Measurements from ENCODE around the gene RFPL1.

The RFPL1 gene

DNA sequence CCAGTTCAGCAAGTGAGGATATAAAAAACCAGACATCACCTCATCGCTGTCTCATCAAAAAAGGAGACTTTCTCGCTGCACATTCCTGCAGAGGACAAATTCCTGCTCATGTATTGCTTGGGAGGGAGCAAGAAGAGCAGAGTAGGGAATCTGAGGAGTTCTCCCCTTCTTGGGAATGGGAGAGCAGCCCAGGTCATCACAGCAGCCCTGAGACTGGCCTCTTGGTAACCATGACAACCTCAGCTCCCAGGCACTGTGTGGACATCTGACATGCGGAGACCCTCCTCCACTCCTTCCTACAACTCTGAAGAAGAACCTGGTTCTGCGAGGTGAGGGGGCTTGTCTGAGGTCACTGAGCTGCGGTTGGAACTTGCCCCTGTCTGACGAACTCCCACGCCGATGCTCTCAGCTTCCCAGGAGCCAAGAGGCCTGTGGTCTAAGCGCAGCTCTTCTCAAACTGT, 17.9 kb downstream of the RFPL1 start:
- H3K36me3 ChIP-seq = no peaks in the 10 kb centered on the region
- no peak overlapping the region for H3K4me3 ChIP-seq
- TF ChIP-seq, protein P1, sequence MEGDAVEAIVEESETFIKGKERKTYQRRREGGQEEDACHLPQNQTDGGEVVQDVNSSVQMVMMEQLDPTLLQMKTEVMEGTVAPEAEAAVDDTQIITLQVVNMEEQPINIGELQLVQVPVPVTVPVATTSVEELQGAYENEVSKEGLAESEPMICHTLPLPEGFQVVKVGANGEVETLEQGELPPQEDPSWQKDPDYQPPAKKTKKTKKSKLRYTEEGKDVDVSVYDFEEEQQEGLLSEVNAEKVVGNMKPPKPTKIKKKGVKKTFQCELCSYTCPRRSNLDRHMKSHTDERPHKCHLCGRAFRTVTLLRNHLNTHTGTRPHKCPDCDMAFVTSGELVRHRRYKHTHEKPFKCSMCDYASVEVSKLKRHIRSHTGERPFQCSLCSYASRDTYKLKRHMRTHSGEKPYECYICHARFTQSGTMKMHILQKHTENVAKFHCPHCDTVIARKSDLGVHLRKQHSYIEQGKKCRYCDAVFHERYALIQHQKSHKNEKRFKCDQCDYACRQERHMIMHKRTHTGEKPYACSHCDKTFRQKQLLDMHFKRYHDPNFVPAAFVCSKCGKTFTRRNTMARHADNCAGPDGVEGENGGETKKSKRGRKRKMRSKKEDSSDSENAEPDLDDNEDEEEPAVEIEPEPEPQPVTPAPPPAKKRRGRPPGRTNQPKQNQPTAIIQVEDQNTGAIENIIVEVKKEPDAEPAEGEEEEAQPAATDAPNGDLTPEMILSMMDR (IDR thresholded peaks at IDR 0.05) = no peak
- peaks cover 0 to 2% of the 10 kb centered on the region in 2 donors for H3K27me3 ChIP-seq
- H3K27ac ChIP-seq = no peak overlapping the region
- no peaks in the 10 kb centered on the region for H3K4me1 ChIP-seq
- DNase-seq = peak in 1 of 2 donors; percentile 34
- intact Hi-C loops (cut with DNase I; ENCODE audit: low total_unique reads) = no loop called here
- H3K9me3 ChIP-seq = no peaks in the 10 kb centered on the region

GRCh38 chr22:29457730-29458129, 19.3 kb downstream of the RFPL1 start:
- Histone ChIP-seq H3K4me3 (no peak overlapping the region), H3K36me3 (no peaks in the 10 kb centered on the region), H3K27me3 (peaks cover 0 to 2% of the 10 kb centered on the region in 2 donors), H3K27ac (no peak overlapping the region), H3K4me1 (no peaks in the 10 kb centered on the region), H3K9me3 (no peaks in the 10 kb centered on the region)
- TF ChIP-seq, protein P1 (IDR thresholded peaks at IDR 0.05) = no peak
- intact Hi-C loops (cut with DNase I; ENCODE audit: low total_unique reads) = no loop called here
- DNase-seq = peak in 1 of 2 donors; percentile 32

DNA sequence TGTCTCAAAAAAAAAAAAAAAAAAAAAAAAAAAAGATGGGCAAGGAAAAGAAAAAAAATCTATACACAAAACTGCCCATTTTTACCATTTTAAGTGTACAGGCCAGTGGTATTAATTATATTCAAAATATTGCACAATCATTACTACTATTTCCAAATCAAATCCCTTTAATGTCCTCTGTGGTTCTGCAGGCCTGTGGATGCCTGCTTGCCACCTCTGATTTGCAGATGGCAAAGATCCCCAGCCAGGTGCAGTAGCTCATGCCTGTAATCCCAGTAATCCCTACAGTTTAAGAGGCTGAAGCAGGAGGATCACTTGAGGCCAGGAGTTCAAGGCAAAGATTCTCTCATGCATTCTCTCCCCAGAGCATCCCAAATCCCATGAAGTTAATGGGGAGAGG, 20.2 kb downstream of the RFPL1 start:
- intact Hi-C loops (cut with DNase I; ENCODE audit: low total_unique reads) = no loop called here
- TF ChIP-seq, protein P1 (IDR thresholded peaks at IDR 0.05) = no peak
- no peaks in the 10 kb centered on the region for H3K4me1 ChIP-seq
- H3K27ac ChIP-seq = no peak overlapping the region
- peaks cover 0 to 2% of the 10 kb centered on the region in 2 donors for H3K27me3 ChIP-seq
- no peaks in the 10 kb centered on the region for H3K36me3 ChIP-seq
- H3K4me3 ChIP-seq = no peak overlapping the region
- DNase-seq = no peak
- H3K9me3 ChIP-seq = no peaks in the 10 kb centered on the region

- H3K36me3 ChIP-seq = no peaks in the 10 kb centered on the region
- no peak overlapping the region for H3K4me3 ChIP-seq
- intact Hi-C loops (cut with DNase I; ENCODE audit: low total_unique reads) = no loop called here
- H3K27ac ChIP-seq = no peak overlapping the region
- no peak for DNase-seq
- H3K27me3 ChIP-seq = peaks cover 0 to 2% of the 10 kb centered on the region in 2 donors
- TF ChIP-seq, protein P1 (IDR thresholded peaks at IDR 0.05) = no peak
- H3K9me3 ChIP-seq = no peaks in the 10 kb centered on the region
- H3K4me1 ChIP-seq = no peaks in the 10 kb centered on the region
These were observed 21.4 kb downstream of the RFPL1 start for GRCh38 chr22:29459773-29460172.

DNA sequence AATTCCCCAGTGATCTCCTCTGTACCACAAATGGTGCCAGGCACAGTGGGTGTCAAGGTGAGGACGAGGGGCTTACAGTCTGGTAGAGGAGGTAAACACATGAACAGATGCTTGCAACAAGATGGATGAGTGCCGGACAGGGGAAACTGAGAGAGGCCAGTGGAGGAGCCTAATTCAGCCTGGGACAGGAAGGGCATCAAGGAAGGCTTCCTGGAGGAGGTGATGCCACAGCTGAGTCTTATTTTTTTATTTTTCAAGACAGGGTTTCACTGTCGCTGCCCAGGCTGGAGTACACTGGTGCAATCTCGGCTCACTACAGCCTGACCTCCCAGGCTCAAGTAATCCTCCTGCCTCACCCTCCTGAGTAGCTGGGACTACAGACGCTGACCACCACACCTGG, 22.9 kb downstream of the RFPL1 start:
- Histone ChIP-seq H3K27me3 (peaks cover 0 to 2% of the 10 kb centered on the region in 2 donors), H3K27ac (no peak overlapping the region), H3K36me3 (no peaks in the 10 kb centered on the region), H3K4me3 (no peak overlapping the region), H3K9me3 (no peaks in the 10 kb centered on the region), H3K4me1 (no peaks in the 10 kb centered on the region)
- DNase-seq = no peak
- TF ChIP-seq, protein P1 (IDR thresholded peaks at IDR 0.05) = no peak
- intact Hi-C loops (cut with DNase I; ENCODE audit: low total_unique reads) = no loop called here

DNA sequence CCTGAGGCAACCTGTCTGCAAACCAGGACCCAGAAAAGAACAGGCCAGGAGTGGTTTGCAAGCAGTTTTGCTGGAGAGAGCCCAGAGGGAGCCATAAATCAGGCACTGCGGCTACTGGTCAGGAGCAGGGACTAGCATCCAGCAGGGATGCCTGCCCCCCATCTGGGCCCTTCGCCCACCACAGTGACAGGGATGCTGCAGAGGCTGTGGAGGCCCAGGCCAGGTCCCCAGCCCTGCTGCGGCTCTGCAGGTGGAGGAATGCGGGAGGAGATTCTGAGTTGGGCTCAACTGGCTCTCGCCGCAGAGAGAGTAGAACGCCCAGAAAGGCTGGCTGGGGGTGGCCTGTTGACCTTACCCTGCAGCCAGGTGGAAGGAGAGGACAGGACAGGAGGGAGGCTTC, 25.2 kb downstream of the RFPL1 start:
- no peak overlapping the region for H3K4me3 ChIP-seq
- H3K36me3 ChIP-seq = no peaks in the 10 kb centered on the region
- DNase-seq = no peak
- no peaks in the 10 kb centered on the region for H3K9me3 ChIP-seq
- H3K4me1 ChIP-seq = no peaks in the 10 kb centered on the region
- H3K27ac ChIP-seq = no peak overlapping the region
- intact Hi-C loops (cut with DNase I; ENCODE audit: low total_unique reads) = no loop called here
- H3K27me3 ChIP-seq = peaks cover 0 to 10% of the 10 kb centered on the region in 2 donors
- TF ChIP-seq, protein P1 (IDR thresholded peaks at IDR 0.05) = no peak

Data from tibial artery (tissue), 4 donors.